ENCODE measurements around the gene APBB1IP.
A peak's percentile ranks its signal among the peaks of the same experiment; 100 is the strongest.
"Not testable (repeated sequence)": the region's sequence is repeated elsewhere in the genome, so short reads cannot be mapped to it uniquely, and the experiment has no call there.

Gene APBB1IP, protein sequence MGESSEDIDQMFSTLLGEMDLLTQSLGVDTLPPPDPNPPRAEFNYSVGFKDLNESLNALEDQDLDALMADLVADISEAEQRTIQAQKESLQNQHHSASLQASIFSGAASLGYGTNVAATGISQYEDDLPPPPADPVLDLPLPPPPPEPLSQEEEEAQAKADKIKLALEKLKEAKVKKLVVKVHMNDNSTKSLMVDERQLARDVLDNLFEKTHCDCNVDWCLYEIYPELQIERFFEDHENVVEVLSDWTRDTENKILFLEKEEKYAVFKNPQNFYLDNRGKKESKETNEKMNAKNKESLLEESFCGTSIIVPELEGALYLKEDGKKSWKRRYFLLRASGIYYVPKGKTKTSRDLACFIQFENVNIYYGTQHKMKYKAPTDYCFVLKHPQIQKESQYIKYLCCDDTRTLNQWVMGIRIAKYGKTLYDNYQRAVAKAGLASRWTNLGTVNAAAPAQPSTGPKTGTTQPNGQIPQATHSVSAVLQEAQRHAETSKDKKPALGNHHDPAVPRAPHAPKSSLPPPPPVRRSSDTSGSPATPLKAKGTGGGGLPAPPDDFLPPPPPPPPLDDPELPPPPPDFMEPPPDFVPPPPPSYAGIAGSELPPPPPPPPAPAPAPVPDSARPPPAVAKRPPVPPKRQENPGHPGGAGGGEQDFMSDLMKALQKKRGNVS

DNA sequence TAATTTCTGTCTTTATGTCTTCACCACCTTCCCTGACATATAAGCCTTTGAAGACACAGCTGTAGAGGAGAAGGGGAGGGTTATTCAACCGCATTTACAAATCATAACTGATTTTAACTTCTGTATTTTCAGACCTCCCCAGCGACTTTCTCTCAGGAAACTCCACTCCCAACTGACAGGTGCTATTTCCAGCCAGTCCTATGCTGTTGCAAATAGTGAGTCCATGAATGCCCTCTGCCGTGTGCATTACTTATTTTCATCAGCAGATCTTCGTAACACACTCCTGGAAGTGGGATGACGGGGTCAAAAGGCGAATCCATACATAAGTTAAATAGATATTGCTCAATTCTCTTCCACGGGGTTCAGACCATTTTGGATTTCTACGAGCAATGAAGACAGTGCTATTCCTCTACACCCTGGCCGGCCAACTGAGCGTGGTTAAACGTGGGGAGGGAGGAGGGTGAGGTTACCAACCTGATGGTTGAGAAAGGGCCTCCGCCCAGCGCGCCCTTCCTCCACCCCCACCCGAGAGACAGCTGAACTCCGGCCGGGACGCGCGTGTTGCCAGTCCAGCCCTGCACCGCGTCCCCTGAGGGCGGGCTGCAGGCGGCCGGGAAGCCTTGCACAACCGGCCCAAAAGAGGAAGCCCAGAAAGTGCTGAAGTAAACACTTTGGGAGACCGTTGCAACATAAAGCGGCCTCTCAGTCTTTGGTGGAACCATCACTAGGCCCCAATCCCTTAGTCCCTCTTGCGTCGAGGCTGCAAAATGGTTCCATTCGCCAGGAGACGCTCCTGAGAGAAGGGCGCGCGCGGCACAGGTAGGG, at the start of gene APBB1IP:
Gene APBB1IP, plus strand, starts transcription at position 705 of the 825 bp plus-strand sequence. CDS start 53,986 bp downstream, outside the sequence.
- DNase-seq (ENCODE audit: low read depth) = peak; percentile 70

DNA sequence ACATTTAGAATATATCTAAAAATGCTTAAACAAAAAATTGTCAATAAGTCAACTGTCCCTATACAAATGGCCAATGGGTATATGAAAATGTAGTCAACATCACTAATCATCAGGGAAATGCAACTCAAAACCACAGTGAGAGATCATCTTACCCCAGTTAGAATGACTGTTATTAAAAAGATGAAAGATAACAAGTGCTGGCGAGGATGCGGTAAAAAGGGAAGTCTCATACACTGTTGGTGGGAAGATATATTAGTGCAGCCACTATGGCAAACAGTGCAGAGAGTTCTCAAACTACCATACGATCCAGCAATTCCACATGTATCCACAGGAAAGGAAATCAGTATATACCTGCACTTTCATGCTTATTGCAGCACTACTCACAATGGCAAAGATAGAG, 48.6 kb upstream of the APBB1IP start:
- DNase-seq (ENCODE audit: low read depth) = no peak

DNA sequence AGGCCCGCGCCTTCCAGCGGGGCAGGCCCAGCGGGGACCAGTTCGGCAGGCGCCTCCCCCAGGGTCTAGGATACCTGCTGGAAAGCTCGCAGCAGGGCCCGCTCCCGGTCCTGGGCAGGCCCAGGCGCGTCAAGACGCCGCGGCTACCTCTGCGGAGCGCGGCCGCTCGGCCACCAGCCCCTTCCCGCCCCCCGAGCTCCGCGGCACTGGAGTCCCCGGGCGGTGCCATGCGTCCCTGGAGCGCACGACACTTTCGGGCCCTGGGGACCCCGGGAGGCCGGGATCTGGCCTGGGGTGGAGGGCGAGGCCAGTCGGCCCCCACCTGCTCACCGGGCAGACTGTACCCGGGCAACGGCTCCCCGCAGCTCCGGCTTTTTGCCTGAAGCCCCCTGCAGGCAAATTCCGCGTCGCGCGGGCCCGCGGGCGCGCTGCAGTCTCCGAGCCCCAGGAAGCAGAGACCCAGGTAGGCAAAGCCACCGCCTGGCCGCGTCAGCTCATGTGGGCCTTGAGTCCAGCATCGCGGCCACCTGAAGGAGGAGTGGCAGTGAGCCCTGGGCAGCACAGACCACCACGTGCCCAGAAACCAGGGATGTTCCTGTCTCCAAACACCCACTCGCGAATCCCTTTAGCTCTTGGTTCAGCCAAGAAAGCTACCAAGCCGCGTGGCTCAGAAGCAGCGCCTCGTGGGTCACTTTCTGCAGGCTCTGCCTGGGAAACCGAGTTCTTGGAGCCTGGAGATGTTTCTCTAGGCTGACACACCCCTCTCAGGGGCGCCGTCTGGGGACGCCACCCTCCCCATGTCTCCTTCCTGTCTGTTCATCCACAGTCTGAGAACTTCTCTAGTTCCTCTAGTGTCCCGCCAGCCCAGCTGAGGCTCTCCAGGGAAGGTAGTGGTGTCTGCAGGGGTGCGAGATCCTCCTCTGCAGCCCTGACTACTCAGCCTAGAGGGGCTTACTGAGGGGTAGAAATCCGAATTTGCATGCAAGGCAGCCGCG, 46.1 kb upstream of the APBB1IP start:
- DNase-seq (ENCODE audit: low read depth) = no peak

DNA sequence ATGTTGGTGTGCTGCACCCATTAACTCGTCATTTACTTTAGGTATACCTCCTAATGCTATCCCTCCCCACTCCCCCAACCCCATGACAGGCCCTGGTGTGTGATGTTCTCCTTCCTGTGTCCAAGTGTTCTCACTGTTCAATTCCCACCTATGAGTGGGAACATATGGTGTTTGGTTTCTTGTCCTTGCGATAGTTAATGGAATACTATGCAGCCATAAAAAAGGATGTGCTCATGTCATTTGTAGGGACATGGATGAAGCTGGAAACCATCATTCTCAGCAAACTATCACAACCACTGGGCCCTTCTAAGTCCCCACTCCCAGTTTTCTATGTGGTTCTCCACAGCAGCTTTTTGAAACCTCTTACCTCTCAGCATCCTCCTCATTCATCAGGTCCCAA, 39.8 kb upstream of the APBB1IP start:
- DNase-seq (ENCODE audit: low read depth) = not testable (repeated sequence)

DNA sequence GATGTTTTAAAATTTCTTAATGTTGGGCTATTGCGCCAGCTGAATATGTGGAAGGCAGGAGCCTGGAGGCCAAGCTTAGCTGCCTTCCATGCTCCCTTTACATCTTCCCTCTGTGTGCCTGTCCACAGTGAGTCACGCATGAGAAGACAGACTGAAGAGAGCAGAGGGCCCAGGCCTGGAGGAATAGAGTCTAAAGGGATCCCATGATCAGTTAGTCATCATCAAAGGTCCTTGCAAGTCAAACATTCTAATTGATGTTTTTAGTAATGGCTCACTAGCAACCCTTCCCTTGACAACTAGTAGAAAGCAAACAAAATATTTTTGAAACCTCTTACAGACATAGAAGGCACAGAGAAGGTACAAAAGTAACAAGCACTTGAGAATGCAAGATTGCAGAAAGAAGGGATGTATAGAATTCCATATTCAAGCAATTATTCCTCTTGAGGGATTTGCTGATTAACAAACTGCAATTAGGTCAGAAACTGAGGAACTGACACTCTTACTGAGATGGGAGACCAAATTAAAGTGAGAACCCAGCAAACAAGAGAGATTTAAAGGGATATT, 30.7 kb upstream of the APBB1IP start:
- DNase-seq (ENCODE audit: low read depth) = peak; percentile 8

DNA sequence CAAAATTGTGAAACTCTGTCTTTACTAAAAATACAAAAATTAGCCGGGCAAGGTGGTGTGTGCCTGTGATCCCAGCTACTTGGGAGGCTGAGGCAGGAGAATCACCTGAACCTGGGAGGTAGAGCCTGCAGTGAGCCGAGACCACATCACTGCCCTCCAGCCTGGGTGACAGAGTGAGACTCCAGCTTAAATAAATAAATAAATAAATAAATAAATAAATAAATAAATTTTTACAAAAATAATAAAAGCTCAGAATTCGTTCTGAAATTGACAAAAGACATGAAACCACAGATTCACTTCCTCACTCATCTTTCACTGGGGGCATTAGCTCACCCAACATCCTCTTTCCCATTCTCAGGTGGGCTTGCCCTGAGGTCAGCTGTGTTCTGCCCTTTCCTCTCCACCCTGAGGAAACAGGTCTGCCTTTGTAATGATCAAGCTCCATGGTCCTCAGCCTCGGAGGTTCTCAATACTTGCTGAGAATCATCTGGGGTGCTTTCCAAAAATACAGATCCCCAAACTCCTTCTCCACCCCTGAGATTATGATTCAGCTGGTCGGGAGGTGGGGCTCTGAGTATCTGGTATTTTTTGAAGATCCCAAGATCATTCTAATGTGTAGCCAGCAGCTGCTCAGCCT, 29.2 kb upstream of the APBB1IP start:
- DNase-seq (ENCODE audit: low read depth) = no peak

DNA sequence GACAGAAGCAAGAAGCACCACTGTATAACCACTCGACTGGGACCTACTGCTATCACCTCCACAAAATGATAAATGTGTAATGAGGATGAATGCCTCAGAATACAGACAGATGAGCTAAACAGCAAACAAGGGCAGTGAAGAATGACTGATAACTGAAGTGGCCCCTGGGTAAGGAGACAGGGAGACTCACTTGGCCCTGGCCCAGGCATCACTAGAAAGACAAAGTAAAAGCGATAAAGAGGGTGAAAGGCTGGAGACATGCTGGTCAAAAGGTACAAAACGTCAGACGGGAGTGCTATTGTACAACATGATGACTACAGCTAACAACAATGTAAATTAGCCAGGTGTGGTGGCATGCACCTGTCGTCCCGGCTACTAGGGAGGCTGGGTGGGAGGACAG, 27.8 kb upstream of the APBB1IP start:
- DNase-seq (ENCODE audit: low read depth) = no peak

DNA sequence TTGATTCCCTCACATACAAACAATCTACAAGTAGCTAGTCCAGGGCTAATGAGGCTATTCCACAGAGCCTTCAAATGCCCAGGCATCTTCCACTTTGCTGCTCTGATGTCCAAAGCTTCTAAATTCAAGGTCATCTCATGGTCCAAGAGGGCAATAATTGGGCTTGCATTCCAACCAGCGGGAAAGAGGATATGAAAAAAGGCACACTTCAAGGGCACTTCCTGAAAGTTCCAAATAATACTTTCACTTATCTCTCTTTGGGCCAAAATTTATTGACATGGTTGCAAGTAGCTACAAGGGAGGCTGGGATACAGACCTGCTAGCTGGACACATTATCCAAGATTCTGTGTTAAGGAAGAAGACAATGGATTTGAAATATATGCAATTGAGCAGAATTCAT, 25.2 kb upstream of the APBB1IP start:
- DNase-seq (ENCODE audit: low read depth) = no peak

DNA sequence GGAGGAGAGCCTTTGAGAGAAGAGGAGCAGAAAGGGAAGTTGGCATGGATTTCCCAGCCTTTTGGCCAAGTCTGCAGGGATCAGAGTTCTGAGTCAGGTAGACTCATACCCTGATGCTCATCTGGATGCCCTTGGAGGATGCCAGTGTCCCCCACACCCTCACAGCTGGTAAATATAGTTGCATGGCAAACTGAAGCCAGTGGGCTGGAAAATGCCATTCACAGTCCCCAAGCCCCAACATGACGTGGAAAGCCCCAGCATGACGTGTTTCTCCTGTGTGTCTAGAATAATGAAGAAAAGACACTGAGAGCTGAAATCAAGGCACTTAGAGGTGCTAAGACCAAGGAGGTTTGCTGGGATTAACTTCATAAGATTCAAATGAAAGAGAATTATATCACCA, 24.8 kb upstream of the APBB1IP start:
- no peak for DNase-seq (ENCODE audit: low read depth)

DNA sequence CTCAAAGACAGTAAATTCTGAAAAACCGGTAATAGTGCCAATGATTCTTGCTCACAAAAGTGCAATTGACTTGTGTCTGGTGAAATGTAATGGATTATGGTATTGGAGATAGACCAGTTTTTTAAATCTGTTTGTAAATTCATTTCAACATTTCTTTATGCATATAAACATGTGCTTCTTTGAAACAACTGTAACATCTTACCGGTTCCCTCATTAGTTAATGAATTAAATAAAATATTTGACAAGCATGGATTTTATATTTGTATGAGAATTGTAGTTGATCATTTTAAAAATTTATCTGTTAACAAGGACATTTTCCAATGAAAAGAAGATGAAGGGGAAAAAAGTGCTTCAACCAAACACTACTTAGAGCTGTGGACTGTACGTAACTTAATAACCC, 21.0 kb upstream of the APBB1IP start:
- DNase-seq (ENCODE audit: low read depth) = no peak

DNA sequence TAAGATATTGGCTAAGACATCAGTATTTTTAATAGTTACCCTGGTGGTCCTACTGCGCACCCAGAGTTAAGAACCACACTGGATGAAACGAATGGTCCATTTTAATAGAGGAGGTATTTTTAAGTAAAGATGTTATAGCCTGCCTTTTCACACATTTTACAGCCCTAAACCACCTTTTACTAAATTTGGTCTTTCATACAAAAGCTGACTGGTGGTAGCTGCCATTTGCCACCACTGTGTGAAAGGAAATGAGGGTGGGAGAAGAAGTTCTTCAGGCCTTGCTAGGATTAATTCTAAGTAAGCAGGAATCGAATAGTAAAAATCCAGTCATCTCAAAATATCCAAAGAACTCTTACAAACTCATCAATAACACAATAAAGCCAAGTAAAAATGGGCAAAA, 15.2 kb upstream of the APBB1IP start:
- DNase-seq (ENCODE audit: low read depth) = no peak

DNA sequence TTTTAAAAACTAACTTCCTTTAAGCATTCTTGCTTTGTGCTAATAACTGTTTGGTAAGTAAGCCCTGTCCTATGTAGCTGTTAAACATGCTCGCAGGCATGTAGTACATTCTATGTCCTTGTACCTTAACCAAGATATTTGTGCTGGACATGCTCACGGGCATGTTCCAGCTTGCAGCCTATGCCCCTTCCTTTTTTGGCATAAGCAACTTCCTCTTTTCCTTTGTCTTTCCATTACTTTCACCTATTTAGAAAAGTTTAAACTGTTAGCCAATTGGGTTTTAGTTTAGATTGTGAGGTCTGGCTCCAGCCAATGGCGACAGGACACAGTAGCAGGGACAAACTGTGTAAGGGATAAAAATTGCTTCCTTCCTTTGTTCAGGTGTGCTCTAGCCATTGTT, 14.4 kb upstream of the APBB1IP start:
- no peak for DNase-seq (ENCODE audit: low read depth)

DNA sequence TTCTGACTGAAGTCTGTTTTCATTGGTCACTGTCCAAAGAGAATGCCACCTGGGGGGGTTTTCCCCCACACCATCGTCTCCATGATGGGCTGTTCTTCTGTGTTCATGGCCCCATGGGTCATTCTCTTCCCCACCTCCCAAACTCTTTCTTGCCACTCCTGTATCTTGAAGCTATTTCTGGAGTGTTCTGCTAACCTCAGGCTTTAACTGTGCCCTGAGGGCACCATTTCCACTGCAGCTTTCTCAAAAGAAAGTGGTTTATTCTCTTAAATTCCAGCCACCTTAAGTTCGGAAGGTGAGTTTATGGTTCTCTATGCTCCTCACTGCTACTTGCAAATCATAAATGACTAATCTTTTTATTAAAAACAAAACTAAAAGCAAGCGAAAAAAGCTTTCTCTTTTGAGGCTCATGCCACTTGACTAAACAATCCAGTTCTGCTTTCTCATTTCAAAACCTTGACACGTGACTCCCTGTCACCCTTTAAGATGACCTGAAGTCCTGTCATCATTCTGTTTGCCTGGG, 7.4 kb upstream of the APBB1IP start:
- no peak for DNase-seq (ENCODE audit: low read depth)

DNA sequence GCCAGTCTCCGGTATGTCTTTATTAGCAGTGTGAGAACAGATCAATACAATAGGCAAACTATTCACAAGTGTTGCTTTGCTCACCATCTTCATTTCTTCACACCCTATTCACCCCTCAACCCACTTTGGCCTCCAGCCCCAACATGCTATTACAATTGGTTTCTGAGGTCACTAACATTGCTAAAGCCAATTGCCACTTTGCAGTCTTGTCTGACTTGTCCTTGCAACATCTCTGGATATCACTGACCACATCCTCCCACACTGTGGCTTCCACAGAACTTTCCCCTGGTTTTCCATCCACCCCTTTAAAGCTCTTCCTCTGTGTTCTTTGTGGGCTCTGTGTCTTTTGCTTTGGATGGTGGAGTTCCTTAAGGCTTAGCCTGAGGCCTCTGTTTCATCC, 5.2 kb upstream of the APBB1IP start:
- peak; percentile 8 for DNase-seq (ENCODE audit: low read depth)

DNA sequence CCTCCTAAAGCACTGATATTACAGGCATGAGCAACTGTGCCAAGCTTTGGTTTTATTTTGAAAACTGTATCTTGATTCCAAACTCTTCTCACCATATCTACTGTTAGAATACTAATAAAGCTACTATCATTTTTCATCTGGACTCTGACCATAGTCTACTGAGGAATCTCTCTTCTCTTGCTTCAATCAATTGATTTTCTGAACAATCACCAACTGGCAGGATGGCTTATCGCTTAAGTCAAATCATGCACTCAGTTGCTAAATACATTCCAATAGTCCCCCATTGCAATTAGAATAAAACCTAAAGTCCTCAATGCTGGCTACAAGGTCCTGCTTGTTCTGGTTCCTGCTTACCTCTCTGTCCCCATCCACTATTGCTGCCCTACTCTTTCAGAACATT, 2.3 kb upstream of the APBB1IP start:
- no peak for DNase-seq (ENCODE audit: low read depth)

DNA sequence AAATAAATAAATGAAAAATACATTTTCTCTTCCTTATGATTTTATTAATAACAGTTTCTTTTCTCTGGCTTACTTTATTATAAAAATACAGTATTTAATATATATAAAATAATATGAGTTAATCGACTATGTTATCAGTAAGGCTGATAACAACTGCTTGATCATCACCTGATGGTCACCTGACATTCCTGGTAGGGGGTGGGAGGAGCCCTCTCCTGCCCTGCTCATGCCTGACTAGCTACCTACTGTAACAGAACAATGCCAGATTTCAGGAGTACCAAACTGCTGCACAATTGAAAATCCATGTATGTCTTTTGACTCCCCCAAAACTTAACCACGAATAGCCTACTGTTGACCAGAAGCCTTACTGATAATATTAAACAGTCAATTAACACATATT, 1.3 kb upstream of the APBB1IP start:
- no peak for DNase-seq (ENCODE audit: low read depth)

DNA sequence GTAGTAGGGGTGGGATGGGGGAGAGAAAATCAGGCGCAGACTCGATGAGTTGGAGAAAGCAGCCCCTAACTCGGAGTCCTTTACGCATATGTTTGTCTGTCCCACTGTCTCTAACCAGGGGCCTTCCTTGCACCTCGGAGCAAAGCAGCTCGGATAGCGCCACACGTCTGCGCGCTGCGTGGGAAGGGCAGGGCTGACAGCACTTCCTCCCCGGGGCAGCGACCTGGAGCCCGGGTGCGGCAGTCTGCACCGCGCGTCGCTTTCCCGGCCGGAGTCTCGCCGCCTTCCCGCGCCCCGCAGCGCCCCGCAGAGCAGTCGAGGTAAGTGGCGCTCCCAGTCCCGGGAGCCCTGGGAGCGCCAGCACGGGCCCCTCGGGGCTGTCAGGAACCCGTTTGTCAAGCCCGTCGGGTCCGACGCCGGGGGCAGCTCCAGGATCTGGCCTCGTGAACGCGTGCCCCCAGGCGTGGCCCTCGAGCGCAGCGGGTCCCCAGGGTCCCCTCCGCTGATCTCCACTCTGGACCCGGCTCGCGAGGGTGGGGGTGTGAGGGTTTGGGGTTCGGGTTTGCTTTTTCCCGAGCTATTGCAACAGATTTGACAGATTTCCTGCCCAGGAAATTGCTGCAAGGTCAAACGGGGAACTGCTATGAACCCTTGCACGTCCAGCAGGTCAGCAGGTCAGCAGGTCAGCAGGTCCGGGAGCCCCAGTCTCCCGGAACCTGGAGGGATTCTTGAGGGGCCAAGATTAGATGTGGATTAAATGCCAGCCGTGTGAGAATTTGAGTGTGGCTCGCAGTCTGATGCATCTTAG, 597 bp downstream of the APBB1IP start:
- no peak for DNase-seq (ENCODE audit: low read depth)

DNA sequence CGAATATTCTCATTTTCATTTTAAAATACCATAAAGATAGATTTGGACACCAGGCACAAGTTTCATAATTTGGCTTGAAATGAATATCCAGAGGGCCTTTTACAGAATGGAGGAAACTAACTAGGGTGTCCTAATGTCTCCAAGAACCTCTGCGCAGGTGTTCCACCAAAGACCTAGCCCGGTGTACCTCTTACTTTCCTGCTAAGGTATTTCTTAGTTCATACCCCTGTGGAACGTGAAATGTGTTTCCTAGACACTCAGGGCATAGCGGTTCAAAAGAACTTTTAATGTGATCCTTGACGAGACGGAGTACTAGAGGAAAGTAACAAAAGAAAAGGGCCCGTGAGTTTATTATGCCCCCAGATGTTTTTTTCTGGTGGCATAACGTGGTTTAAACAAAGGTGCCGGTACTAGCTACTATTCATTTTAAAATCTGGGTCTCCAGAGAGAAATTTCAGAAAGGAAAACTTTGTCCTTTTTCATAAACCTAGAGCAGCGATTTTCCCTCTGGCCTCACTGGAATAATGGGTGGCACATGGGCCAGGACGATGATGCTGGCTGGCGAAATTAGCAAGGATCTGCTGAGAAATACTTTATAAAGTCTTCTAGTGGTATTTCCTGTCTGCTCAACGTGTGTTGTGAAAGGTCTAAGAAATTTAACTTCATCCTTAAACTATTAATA, 1.4 kb downstream of the APBB1IP start:
- no peak for DNase-seq (ENCODE audit: low read depth)

DNA sequence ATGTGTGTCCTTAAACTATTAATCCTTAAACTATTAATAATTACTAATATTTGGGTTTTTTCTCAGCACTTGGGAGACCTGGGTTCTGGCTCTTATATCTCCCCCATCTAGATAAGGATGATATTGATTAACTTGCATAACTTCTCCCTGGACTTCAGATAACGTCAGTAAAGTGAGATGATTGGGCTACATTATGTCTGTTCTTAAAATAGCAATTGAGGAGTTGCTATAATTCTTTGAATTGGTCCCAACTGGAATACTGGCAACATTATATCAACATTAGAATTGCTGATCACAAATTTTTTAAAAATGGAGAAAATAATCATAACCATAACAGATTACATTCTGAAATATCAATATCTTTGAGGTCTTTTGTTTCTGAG, 1.9 kb downstream of the APBB1IP start:
- DNase-seq (ENCODE audit: low read depth) = no peak

Data from fibroblast of gingiva (primary cell).